ENCODE results near the gene GPR176. TPM values are rescaled to one million over a fixed set of nuclear protein-coding genes. Genes with fewer than 3 reads are reported as not detected.

Gene GPR176
- polyA plus RNA-seq, 1 of the 3 experiments (the other 2 are of a cell fraction): 21.9 TPM

DNA sequence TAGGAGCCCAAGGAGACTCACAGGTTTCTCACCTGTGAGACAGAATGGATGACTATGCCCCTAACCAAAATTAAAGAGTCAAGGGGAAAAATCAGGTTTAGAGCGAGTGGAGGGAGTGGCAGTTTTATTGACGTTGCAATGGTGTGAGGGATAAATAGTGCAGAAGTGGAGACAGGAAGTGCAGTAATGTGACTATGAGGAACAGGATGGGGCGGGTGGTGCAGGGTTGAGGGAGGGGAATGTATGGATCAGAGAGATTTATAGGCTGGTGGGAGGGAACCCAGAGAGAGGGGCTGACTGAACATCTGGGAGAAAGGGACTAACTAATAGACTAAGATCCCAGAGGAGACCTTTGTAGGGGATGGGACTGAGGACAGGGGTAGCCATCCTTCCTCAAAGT, 40.3 kb upstream of the GPR176 start:
- Histone ChIP-seq H3K4me1 (ENCODE audit: control insufficient read depth in 1 of 2, insufficient read depth in 2 of 2, low read depth in 1 of 2, low read length in 1 of 2) (no peaks in the 10 kb centered on the region), H3K27me3 (ENCODE audit: insufficient read depth) (no peaks in the 10 kb centered on the region), H3K9ac (no peak overlapping the region), H3K79me2 (ENCODE audit: insufficient read depth) (no peaks in the 10 kb centered on the region), H3F3A (replicated peaks; ENCODE audit: insufficient read depth) (no peaks in the 10 kb centered on the region), H2AFZ (ENCODE audit: low read depth) (no peak overlapping the region), H3K9me2 (no peaks in the 10 kb centered on the region), H3K4me2 (no peak overlapping the region), H4K20me1 (ENCODE audit: insufficient read depth) (no peaks in the 10 kb centered on the region), H3K9me3 (no peaks in the 10 kb centered on the region), H3K4me3 (ENCODE audit: low read depth in 2 of 2, low read length in 1 of 2) (no peak overlapping the region), H3K27ac (ENCODE audit: low read depth in 2 of 2, low read length in 1 of 2) (no peak overlapping the region), H3K36me3 (replicated peaks in 1 of 2; ENCODE audit: control insufficient read depth in 1 of 2, insufficient read depth in 2 of 2, low read length in 1 of 2) (peaks cover 74 to 77% of the 10 kb centered on the region in 2 experiments)
- no peak for TF ChIP-seq FOXM1 (IDR thresholded peaks at IDR 0.05; ENCODE audit: low read depth)
- no peak for TF ChIP-seq FOSL2 (IDR thresholded peaks at IDR 0.05; ENCODE audit: borderline replicate concordance, low read depth)
- TF ChIP-seq, protein P1, sequence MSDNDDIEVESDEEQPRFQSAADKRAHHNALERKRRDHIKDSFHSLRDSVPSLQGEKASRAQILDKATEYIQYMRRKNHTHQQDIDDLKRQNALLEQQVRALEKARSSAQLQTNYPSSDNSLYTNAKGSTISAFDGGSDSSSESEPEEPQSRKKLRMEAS (IDR thresholded peaks at IDR 0.05; ENCODE audit: low read depth): no peak
- TF ChIP-seq CHD2 (IDR thresholded peaks at IDR 0.05; ENCODE audit: low read length, partially characterized antibody): no peak
- TF ChIP-seq, protein P2, sequence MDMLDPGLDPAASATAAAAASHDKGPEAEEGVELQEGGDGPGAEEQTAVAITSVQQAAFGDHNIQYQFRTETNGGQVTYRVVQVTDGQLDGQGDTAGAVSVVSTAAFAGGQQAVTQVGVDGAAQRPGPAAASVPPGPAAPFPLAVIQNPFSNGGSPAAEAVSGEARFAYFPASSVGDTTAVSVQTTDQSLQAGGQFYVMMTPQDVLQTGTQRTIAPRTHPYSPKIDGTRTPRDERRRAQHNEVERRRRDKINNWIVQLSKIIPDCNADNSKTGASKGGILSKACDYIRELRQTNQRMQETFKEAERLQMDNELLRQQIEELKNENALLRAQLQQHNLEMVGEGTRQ (IDR thresholded peaks at IDR 0.05; ENCODE audit: borderline replicate concordance, low read depth, low read length): no peak
- TF ChIP-seq RAD21 (IDR thresholded peaks at IDR 0.05; ENCODE audit: low read length): no peak
- no peak for TF ChIP-seq TCF12 (IDR thresholded peaks at IDR 0.05)
- no peak for TF ChIP-seq EP300 (IDR thresholded peaks at IDR 0.05; ENCODE audit: borderline replicate concordance in 1 of 2, low read depth in 1 of 2, low read length in 1 of 2)
- no peak for TF ChIP-seq TEAD4 (IDR thresholded peaks at IDR 0.05; ENCODE audit: borderline replicate concordance, insufficient read depth)
- TF ChIP-seq, protein P3, sequence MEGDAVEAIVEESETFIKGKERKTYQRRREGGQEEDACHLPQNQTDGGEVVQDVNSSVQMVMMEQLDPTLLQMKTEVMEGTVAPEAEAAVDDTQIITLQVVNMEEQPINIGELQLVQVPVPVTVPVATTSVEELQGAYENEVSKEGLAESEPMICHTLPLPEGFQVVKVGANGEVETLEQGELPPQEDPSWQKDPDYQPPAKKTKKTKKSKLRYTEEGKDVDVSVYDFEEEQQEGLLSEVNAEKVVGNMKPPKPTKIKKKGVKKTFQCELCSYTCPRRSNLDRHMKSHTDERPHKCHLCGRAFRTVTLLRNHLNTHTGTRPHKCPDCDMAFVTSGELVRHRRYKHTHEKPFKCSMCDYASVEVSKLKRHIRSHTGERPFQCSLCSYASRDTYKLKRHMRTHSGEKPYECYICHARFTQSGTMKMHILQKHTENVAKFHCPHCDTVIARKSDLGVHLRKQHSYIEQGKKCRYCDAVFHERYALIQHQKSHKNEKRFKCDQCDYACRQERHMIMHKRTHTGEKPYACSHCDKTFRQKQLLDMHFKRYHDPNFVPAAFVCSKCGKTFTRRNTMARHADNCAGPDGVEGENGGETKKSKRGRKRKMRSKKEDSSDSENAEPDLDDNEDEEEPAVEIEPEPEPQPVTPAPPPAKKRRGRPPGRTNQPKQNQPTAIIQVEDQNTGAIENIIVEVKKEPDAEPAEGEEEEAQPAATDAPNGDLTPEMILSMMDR (IDR thresholded peaks at IDR 0.05): no peak
- no peak for TF ChIP-seq TAF1 (IDR thresholded peaks at IDR 0.05; ENCODE audit: borderline replicate concordance, low read depth, low read length)
- TF ChIP-seq, protein P4, sequence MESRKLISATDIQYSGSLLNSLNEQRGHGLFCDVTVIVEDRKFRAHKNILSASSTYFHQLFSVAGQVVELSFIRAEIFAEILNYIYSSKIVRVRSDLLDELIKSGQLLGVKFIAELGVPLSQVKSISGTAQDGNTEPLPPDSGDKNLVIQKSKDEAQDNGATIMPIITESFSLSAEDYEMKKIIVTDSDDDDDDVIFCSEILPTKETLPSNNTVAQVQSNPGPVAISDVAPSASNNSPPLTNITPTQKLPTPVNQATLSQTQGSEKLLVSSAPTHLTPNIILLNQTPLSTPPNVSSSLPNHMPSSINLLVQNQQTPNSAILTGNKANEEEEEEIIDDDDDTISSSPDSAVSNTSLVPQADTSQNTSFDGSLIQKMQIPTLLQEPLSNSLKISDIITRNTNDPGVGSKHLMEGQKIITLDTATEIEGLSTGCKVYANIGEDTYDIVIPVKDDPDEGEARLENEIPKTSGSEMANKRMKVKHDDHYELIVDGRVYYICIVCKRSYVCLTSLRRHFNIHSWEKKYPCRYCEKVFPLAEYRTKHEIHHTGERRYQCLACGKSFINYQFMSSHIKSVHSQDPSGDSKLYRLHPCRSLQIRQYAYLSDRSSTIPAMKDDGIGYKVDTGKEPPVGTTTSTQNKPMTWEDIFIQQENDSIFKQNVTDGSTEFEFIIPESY (IDR thresholded peaks at IDR 0.05; ENCODE audit: borderline replicate concordance, low read depth): no peak
- TF ChIP-seq POLR2AphosphoS5 (IDR thresholded peaks at IDR 0.05; ENCODE audit: low read depth, low read length): no peak
- TF ChIP-seq RCOR1 (IDR thresholded peaks at IDR 0.05; ENCODE audit: low read length): no peak
- no peak for TF ChIP-seq YY1 (IDR thresholded peaks at IDR 0.05; ENCODE audit: low read depth)
- no peak for TF ChIP-seq SIN3A (IDR thresholded peaks at IDR 0.05; ENCODE audit: borderline replicate concordance, low read depth, low read length)
- TF ChIP-seq RXRA (IDR thresholded peaks at IDR 0.05; ENCODE audit: borderline replicate concordance, low read depth): no peak
- no peak for TF ChIP-seq NRF1 (IDR thresholded peaks at IDR 0.05; ENCODE audit: low read depth, low read length)
- TF ChIP-seq GABPA (IDR thresholded peaks at IDR 0.05; ENCODE audit: low read depth): no peak
- TF ChIP-seq RFX5 (IDR thresholded peaks at IDR 0.05; ENCODE audit: low read length): no peak
- ChIA-PET CTCF (no interaction called here), POLR2A (no interaction called here)
- 94% methylated on average over 3 of the region's 3 CpGs for WGBS (ENCODE audit: low lambda C conversion rate)
- DNase-seq: no peak

All from SK-N-SH (cell line).